IPS DF 6.9 (cell line): Measurements from ENCODE around the gene RPL18A.

ENCODE experiments used
- DNase-seq: peaks from one replicate; pipeline ENCODE4 v3.0.0-alpha.2; 2013; ENCODE audit warnings: low read depth, low spot score
- H3K27ac ChIP-seq: one replicate; pipeline ENCODE4 v1.5.1; 2013; ENCODE audit warnings: low read length, control low read depth
- H3K27me3 ChIP-seq: 2 replicates; pipeline ENCODE4 v1.6.1; 2013; ENCODE audit warnings: mild to moderate bottlenecking, low read length; ENCODE audit not compliant: control insufficient read depth, insufficient read depth
- H3K36me3 ChIP-seq: 2 replicates; pipeline ENCODE4 v1.6.1; 2013; ENCODE audit warnings: low read length; ENCODE audit not compliant: control insufficient read depth, insufficient read depth
- H3K4me1 ChIP-seq: 2 replicates; pipeline ENCODE4 v1.6.1; 2013; ENCODE audit warnings: low read length; ENCODE audit not compliant: control insufficient read depth, insufficient read depth
- H3K4me3 ChIP-seq: 2 replicates; pipeline ENCODE4 v1.5.1; 2013; ENCODE audit warnings: mild to moderate bottlenecking, low read length
- H3K9me3 ChIP-seq: 2 replicates; pipeline ENCODE4 v1.6.1; 2013; ENCODE audit warnings: low read length, inconsistent platforms; ENCODE audit not compliant: control insufficient read depth, insufficient read depth
- WGBS: extraction: QIAGEN DNeasy Blood & Tissue Kit; methylation state at CpG from one replicate; pipeline ENCODE4 v1.1.7; 2013; ENCODE audit warnings: mixed read lengths, missing lambda C conversion rate; ENCODE audit not compliant: insufficient read length, insufficient coverage; 5-methylcytosine and 5-hydroxymethylcytosine counted together

The RPL18A gene

GRCh38 chr19:17860331-17860992 lies 752 bp downstream of the RPL18A start:
- Histone ChIP-seq H3K4me1 (no peaks in the 10 kb centered on the region), H3K9me3 (no peaks in the 10 kb centered on the region), H3K36me3 (peaks cover 29% of the 10 kb centered on the region), H3K4me3 (peak overlapping the region; percentile 96), H3K27me3 (no peaks in the 10 kb centered on the region), H3K27ac (no peak overlapping the region)
- DNase-seq: no peak
- WGBS: no CpG with 5 or more reads among the region's 22 CpGs

- Histone ChIP-seq H3K27me3 (no peaks in the 10 kb centered on the region), H3K27ac (no peak overlapping the region), H3K36me3 (peaks cover 29% of the 10 kb centered on the region), H3K9me3 (no peaks in the 10 kb centered on the region), H3K4me1 (0 out of 2 replicates have a peak, but pooled peaks cover 2% of the 10 kb centered on the region), H3K4me3 (peak overlapping the region; percentile 96; the same call in 1 of the 2 replicates)
- DNase-seq: no peak
- no CpG with 5 or more reads among the region's 7 CpGs for WGBS
Measured at GRCh38 chr19:17860993-17861360, 1.3 kb downstream of the RPL18A start.

- no peak overlapping the region for H3K27ac ChIP-seq
- H3K9me3 ChIP-seq: no peaks in the 10 kb centered on the region
- no peak overlapping the region for H3K4me3 ChIP-seq
- peaks cover 29% of the 10 kb centered on the region for H3K36me3 ChIP-seq
- no peaks in the 10 kb centered on the region for H3K27me3 ChIP-seq
- DNase-seq: no peak
- WGBS: no CpG with 5 or more reads among the region's 23 CpGs
- 0 out of 2 replicates have a peak, but pooled peaks cover 2% of the 10 kb centered on the region for H3K4me1 ChIP-seq
Measured at GRCh38 chr19:17861542-17862402, 2.1 kb downstream of the RPL18A start.

GRCh38 chr19:17862711-17863519 lies 3.2 kb downstream of the RPL18A start:
- no peaks in the 10 kb centered on the region for H3K27me3 ChIP-seq
- H3K4me1 ChIP-seq: 0 out of 2 replicates have a peak, but pooled peaks cover 2% of the 10 kb centered on the region
- H3K4me3 ChIP-seq: no peak overlapping the region
- no peak overlapping the region for H3K27ac ChIP-seq
- no peaks in the 10 kb centered on the region for H3K9me3 ChIP-seq
- DNase-seq: no peak
- H3K36me3 ChIP-seq: peaks cover 29% of the 10 kb centered on the region
- WGBS: no CpG with 5 or more reads among the region's 31 CpGs

GRCh38 chr19:17863520-17864182 lies 3.9 kb downstream of the RPL18A start:
- Histone ChIP-seq H3K9me3 (no peaks in the 10 kb centered on the region), H3K4me1 (peaks cover 7% of the 10 kb centered on the region), H3K27ac (no peak overlapping the region), H3K27me3 (no peaks in the 10 kb centered on the region), H3K36me3 (peaks cover 29% of the 10 kb centered on the region), H3K4me3 (no peak overlapping the region)
- WGBS: no CpG with 5 or more reads among the region's 8 CpGs
- DNase-seq: no peak

- no peaks in the 10 kb centered on the region for H3K9me3 ChIP-seq
- no peak for DNase-seq
- no peak overlapping the region for H3K4me3 ChIP-seq
- H3K27me3 ChIP-seq: no peaks in the 10 kb centered on the region
- WGBS: no CpG with 5 or more reads among the region's 13 CpGs
- peaks cover 29% of the 10 kb centered on the region for H3K36me3 ChIP-seq
- H3K27ac ChIP-seq: peak overlapping the region; percentile 12
- peaks cover 10% of the 10 kb centered on the region for H3K4me1 ChIP-seq
Measured at GRCh38 chr19:17865364-17866311, 5.9 kb downstream of the RPL18A start.

GRCh38 chr19:17866312-17866963 lies 6.7 kb downstream of the RPL18A start:
- no peaks in the 10 kb centered on the region for H3K9me3 ChIP-seq
- peaks cover 10% of the 10 kb centered on the region for H3K4me1 ChIP-seq

GRCh38 chr19:17866964-17867486 lies 7.3 kb downstream of the RPL18A start:
- Histone ChIP-seq H3K4me3 (no peak overlapping the region), H3K36me3 (peaks cover 22% of the 10 kb centered on the region), H3K4me1 (peaks cover 10% of the 10 kb centered on the region), H3K27ac (no peak overlapping the region), H3K27me3 (no peaks in the 10 kb centered on the region), H3K9me3 (no peaks in the 10 kb centered on the region)
- no peak for DNase-seq
- no CpG with 5 or more reads among the region's 11 CpGs for WGBS

More at GRCh38 chr19:17866312-17866963, 6.7 kb downstream of the RPL18A start:
- H3K4me3 ChIP-seq: no peak overlapping the region
- H3K27ac ChIP-seq: no peak overlapping the region
- DNase-seq: no peak
- WGBS: 100% methylated on average over 3 of the region's 8 CpGs
- no peaks in the 10 kb centered on the region for H3K27me3 ChIP-seq
- H3K36me3 ChIP-seq: peaks cover 28% of the 10 kb centered on the region

- H3K36me3 ChIP-seq: peaks cover 6% of the 10 kb centered on the region; the same call in 1 of the 2 replicates
- WGBS: no CpG with 5 or more reads among the region's 6 CpGs
- no peaks in the 10 kb centered on the region for H3K9me3 ChIP-seq
- no peak overlapping the region for H3K4me3 ChIP-seq
- no peak for DNase-seq
- H3K27me3 ChIP-seq: no peaks in the 10 kb centered on the region
- H3K27ac ChIP-seq: no peak overlapping the region
- peaks cover 10% of the 10 kb centered on the region for H3K4me1 ChIP-seq
Measured at GRCh38 chr19:17868669-17869068, 9.0 kb downstream of the RPL18A start.
